Psoas muscle (tissue), 8 donors: Measurements from ENCODE around the gene NOXRED1. TPM values are rescaled to one million over a fixed set of nuclear protein-coding genes. Genes with fewer than 3 reads are reported as not detected.
"Not testable (repeated sequence)": the region's sequence is repeated elsewhere in the genome, so short reads cannot be mapped to it uniquely, and the experiment has no call there.

Experiments
- ATAC-seq, 4 donors: fragments of 200-7000 bp; cut with Tn5 transposase; one replicate each; pipeline ENCODE4 v1.9.1; 2020; ENCODE audit warnings: moderate library complexity in 3 of 4, mild to moderate bottlenecking in 2 of 4
- DNase-seq, 2 donors: peaks; one replicate each; pipeline ENCODE4 v3.0.0-alpha.2; 2020
- H3K27ac ChIP-seq: fragments of 200-600 bp; one replicate; pipeline ENCODE4 v1.8.0; 2022
- H3K27me3 ChIP-seq, 3 donors: fragments of 200-600 bp in 1 of 3; one replicate each; pipeline versions ENCODE4 v1.6.1 to v1.8.0; 2013 to 2022; ENCODE audit warnings: low read length in 2 of 3, mild to moderate bottlenecking in 2 of 3, moderate library complexity in 1 of 3; ENCODE audit not compliant: insufficient read depth in 3 of 3
- H3K36me3 ChIP-seq, 2 donors: fragments of 200-600 bp in 1 of 2; one replicate each; pipeline versions ENCODE4 v1.6.1 to v1.8.0; 2013 to 2022; ENCODE audit warnings: low read depth in 1 of 2, mild to moderate bottlenecking in 1 of 2, moderate library complexity in 1 of 2; ENCODE audit not compliant: insufficient read depth in 1 of 2
- H3K4me1 ChIP-seq: fragments of 200-600 bp; one replicate; pipeline ENCODE4 v1.8.0; 2022
- H3K4me3 ChIP-seq: fragments of 200-600 bp; one replicate; pipeline ENCODE4 v1.8.0; 2022; ENCODE audit warnings: mild to moderate bottlenecking
- H3K9me3 ChIP-seq: fragments of 200-600 bp; one replicate; pipeline ENCODE4 v1.8.0; 2022
- WGBS, 3 donors: extraction: QIAGEN DNeasy Blood & Tissue Kit; methylation state at CpG; one replicate each; pipeline versions ENCODE4 v1.1.6 to v1.1.7; 2013; 5-methylcytosine and 5-hydroxymethylcytosine counted together
- intact Hi-C, 2 donors: fragments of 100-400 bp; cut with DNase I; formaldehyde crosslinking; loops; one replicate each; pipeline versions ENCODE4 v1.11.0 to v1.14.2; 2022
- polyA plus RNA-seq, 3 donors: library from polyadenylated mRNA; stranded (reverse); fragments of 200-250 nt; gene quantifications; one replicate each; pipeline ENCODE4 v1.2.3, GENCODE V29; 2013
- total RNA-seq, 4 donors: library from RNA; stranded (reverse); fragmentation: NEBNext Ultra II Directional in 2 of 4; extraction: Animal tissue kit (Norgen Biotek cat#: 25700) in 2 of 4; gene quantifications; one replicate each; pipeline versions ENCODE4 v1.2.1 to v1.2.4, GENCODE V29; 2021 to 2023
- TF ChIP-seq, protein P1 (sequence below): fragments of 200-600 bp; IDR thresholded peaks from one replicate; pipeline ENCODE4 v1.8.0; 2022; ENCODE audit warnings: antibody characterized with exemption
- donor health status: healthy with polysubstance abuse.
- donor health status: DM: no; HTN: no; CAD: no; lungs with moderate emphysema.
- donor health status: Bipolar disorder and iron deficiency.
- donor health status: healthy.
- donor health status: DM: yes; HTN: yes; CAD: no.
- donor health status: DM: no; HTN: no; CAD: no.
- donor health status: DM: no; HTN: no; CAD: no.
- donor health status: DM: yes; HTN: yes; CAD: no.

The NOXRED1 gene
- total and polyA plus RNA-seq, 7 donors = 0.13 to 0.34 (median 0.24) TPM; not detected in 1

DNA sequence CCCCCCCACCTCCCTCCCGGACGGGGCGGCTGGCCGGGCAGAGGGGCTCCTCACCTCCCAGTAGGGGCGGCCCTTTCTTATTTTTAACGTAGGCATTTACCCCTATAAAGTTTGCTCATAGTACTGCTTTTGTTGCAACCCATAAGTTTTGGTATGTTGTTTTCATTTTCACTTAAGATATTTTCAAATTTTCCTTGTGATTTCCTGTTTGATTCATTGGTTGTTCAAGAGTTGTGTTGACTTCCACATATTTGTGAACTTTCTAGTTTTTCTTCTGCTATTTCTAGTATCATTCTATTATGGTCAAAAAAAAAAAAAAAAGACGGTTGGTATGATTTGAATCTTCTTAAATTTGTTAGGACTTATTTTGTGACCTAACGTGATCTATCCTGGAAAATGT lies 6.5 kb downstream of the NOXRED1 start:
- TF ChIP-seq, protein P1, sequence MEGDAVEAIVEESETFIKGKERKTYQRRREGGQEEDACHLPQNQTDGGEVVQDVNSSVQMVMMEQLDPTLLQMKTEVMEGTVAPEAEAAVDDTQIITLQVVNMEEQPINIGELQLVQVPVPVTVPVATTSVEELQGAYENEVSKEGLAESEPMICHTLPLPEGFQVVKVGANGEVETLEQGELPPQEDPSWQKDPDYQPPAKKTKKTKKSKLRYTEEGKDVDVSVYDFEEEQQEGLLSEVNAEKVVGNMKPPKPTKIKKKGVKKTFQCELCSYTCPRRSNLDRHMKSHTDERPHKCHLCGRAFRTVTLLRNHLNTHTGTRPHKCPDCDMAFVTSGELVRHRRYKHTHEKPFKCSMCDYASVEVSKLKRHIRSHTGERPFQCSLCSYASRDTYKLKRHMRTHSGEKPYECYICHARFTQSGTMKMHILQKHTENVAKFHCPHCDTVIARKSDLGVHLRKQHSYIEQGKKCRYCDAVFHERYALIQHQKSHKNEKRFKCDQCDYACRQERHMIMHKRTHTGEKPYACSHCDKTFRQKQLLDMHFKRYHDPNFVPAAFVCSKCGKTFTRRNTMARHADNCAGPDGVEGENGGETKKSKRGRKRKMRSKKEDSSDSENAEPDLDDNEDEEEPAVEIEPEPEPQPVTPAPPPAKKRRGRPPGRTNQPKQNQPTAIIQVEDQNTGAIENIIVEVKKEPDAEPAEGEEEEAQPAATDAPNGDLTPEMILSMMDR = no peak
- Histone ChIP-seq H3K4me3 (no peak overlapping the region), H3K9me3 (no peaks in the 10 kb centered on the region), H3K4me1 (no peaks in the 10 kb centered on the region), H3K27me3 (no peaks in the 10 kb centered on the region), H3K27ac (no peak overlapping the region), H3K36me3 (peaks cover 0 to 6% of the 10 kb centered on the region in 2 donors)
- no peak for DNase-seq
- ATAC-seq = no peak
- 91 to 95% (median 93%) methylated on average over 7 to 8 of the region's 8 CpGs for WGBS, 3 donors
- intact Hi-C loops = no loop called here

DNA sequence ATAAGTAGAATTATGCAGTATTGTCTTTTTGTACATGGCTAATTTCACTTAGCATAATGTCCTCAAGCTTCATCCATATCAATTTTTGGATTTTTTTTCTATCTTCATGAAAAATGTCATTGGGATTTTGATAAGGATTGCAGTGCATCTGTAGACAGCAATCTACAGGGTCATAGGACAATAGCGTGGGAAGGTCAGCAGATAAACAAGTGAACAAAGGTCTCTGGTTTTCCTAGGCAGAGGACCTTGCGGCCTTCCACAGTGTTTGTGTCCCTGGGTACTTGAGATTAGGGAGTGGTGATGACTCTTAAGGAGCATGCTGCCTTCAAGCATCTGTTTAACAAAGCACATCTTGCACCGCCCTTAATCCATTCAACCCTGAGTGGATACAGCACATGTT lies 7.2 kb downstream of the NOXRED1 start:
- H3K27ac ChIP-seq, H3K4me3 ChIP-seq, H3K9me3 ChIP-seq, ATAC-seq, H3K36me3 ChIP-seq, H3K27me3 ChIP-seq, H3K4me1 ChIP-seq, intact Hi-C loops, DNase-seq: not testable (repeated sequence)
- 96 to 98% (median 97%) methylated on average over 2 of the region's 3 CpGs for WGBS, 3 donors

DNA sequence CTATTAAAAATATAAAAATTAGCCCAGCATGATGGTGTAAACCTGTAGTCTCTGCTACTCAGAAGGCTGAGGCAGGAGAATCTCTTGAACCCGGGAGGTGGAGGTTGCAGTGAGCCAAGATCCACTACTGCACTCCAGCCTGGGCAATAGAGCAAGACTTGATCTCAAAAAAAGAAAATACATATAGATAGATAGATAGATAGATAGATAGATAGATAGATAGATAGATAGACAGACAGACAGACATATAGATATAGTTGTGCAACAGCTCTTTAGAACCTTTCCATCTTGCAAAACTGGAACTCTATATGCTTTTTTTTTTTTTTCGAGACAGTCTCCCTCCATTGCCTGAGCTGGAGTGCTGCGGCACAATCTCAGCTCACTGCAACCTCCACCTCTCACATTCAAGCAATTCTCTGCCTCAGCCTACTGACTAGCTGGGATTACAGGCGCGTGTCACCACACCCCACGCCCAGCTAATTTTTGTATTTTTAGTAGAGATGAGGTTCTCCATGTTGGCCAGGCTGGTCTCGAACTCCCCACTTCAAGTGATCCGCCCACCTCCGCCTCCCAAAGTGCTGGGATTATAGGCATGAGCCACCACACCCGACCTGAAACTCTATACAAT lies 7.8 kb downstream of the NOXRED1 start:
- H3K27ac ChIP-seq, ATAC-seq, DNase-seq, H3K36me3 ChIP-seq, intact Hi-C loops, H3K27me3 ChIP-seq, H3K4me1 ChIP-seq, H3K4me3 ChIP-seq, H3K9me3 ChIP-seq: not testable (repeated sequence)
- 90 to 94% (median 92%) methylated on average over 10 of the region's 10 CpGs for WGBS, 3 donors

DNA sequence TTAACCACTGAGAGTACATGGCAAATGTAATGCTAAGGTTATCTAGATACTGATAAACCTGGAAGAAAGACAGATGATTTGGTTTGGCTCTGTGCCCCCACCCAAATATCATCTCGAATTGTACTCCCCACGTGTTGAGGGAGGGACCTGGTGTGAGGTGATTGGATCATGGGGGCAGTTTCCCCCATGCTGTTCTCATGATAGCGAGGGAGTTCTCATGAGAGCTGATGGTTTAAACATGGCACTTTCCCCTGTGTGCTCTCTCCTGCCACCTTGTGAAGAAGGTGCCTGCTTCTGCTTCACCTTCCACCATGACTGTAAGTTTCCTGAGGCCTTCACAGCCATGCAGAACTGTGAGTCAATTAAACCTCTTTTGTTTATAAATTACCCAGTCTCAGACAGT lies 14.2 kb downstream of the NOXRED1 start:
- H3K27me3 ChIP-seq = no peaks in the 10 kb centered on the region
- no peaks in the 10 kb centered on the region for H3K9me3 ChIP-seq
- no peaks in the 10 kb centered on the region for H3K36me3 ChIP-seq
- H3K4me1 ChIP-seq = no peaks in the 10 kb centered on the region
- H3K4me3 ChIP-seq = no peak overlapping the region
- TF ChIP-seq, protein P1 = peak; percentile 11
- no peak overlapping the region for H3K27ac ChIP-seq
- DNase-seq = no peak
- 34 to 50% (median 37%) methylated on average over 3 of the region's 3 CpGs for WGBS, 3 donors
- intact Hi-C loops = no loop called here
- ATAC-seq = no peak

DNA sequence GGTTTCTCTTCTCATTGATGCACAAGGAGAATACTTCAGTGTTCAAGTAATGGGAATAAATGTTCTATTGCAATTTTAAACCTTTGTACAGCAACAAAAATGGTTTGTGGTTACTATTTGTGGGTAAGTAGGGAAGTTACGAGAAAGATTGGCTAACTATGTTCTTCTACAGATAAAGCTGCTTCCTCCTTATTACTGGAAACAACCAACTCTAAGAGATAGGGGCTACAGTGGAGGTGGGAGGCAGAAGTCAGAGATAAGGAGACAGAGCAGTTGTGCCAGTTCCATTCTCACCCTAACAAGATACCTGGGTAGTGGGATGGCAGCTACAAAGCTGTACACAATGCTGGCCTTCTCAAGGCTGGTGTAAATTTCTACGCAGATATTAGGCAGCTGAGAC lies 16.2 kb downstream of the NOXRED1 start:
- no peak for ATAC-seq
- Histone ChIP-seq H3K9me3 (no peaks in the 10 kb centered on the region), H3K36me3 (no peaks in the 10 kb centered on the region), H3K27me3 (no peaks in the 10 kb centered on the region), H3K27ac (no peak overlapping the region), H3K4me3 (no peak overlapping the region), H3K4me1 (no peaks in the 10 kb centered on the region)
- TF ChIP-seq, protein P1 = no peak
- WGBS, 3 donors = 89 to 95% (median 92%) methylated on average over 2 of the region's 2 CpGs
- intact Hi-C loops = no loop called here
- no peak for DNase-seq

DNA sequence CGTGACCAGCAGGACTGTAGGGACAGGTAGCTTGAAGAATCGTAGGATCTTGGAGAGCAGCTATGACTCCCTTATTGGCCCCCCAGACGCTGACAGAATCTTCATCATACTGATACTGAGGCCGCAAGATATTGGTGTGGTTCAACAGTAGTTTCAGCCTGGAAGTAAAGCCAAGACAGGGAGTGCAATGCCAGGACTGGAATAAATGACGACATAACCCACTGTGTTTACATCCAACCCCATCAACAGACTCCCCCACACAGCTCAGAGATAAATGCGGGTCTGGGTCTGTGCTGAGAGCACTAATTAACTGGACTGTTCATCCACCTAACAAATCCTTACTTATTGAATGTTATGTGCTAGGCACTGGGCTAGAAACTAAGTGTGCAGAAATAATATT lies 16.6 kb downstream of the NOXRED1 start:
- H3K9me3 ChIP-seq = no peaks in the 10 kb centered on the region
- no peaks in the 10 kb centered on the region for H3K27me3 ChIP-seq
- intact Hi-C loops = no loop called here
- H3K4me1 ChIP-seq = no peaks in the 10 kb centered on the region
- H3K4me3 ChIP-seq = no peak overlapping the region
- DNase-seq (no peak), ATAC-seq (no peak)
- no peak overlapping the region for H3K27ac ChIP-seq
- TF ChIP-seq, protein P1 = no peak
- no peaks in the 10 kb centered on the region for H3K36me3 ChIP-seq
- 70 to 83% (median 75%) methylated on average over 6 of the region's 6 CpGs for WGBS, 3 donors
